Activated CD4-positive, CD25-positive, alpha-beta regulatory T cell treated with anti-CD3 and anti-CD28 coated beads, Interleukin-2, amount 50 U/mL, for 72 hours (primary cell): ENCODE results near the gene MLEC.
"Not testable (repeated sequence)": the region's sequence is repeated elsewhere in the genome, so short reads cannot be mapped to it uniquely, and the experiment has no call there.

Experiments used
- DNase-seq: peaks from one replicate; pipeline ENCODE4 v3.0.0; 2021

MLEC gene

GRCh38 chr12:120724720-120725119, 37.8 kb downstream of the MLEC start:
- no peak for DNase-seq

- DNase-seq: no peak
These were observed 38.3 kb downstream of the MLEC start for GRCh38 chr12:120725151-120725658.

DNA sequence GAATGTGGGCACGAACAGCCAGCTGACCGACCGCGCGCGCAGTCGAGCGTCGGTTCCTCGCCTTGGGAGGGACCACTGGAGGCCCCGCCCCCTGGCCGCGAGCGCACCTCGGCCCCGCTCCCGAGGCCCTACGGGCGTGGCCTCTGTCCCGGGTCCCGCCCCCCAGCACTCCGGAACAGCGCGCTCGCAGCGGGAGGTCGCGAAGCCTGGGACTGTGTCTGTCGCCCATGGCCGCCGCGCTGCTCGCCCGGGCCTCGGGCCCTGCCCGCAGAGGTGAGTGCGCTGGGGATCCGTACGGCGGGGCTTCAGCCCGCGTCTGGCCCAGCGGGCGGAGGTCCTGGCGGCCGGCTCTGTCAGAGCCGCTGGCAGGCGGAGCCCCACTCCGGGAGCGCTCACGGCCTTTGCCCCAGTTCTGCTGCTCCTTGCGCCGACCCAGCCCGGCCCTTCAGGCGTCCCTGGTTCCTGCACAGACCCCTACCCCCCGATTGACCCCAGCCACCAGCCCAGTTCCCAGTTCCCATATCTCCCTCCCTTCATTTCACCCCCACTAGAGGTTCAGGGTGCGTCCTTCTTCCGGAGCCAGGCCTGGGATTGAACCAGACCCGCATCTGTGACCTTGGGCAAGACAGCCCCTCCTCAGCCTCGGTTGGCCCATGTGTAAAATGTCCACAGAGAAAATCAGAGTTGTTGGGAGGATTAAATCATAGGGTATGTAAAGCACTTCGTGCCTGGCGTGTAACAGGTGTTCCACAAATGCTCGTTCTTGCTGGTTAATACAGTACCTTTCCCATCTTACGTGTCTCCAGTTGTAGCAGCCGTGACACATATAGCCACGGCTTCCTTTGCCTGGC, 38.9 kb downstream of the MLEC start, which contains the start of gene ACADS:
Gene ACADS, plus strand, starts transcription at position 168 of the 851 bp plus-strand sequence. Its CDS starts 60 bp downstream, at position 228.
- peak; percentile 95 for DNase-seq

DNA sequence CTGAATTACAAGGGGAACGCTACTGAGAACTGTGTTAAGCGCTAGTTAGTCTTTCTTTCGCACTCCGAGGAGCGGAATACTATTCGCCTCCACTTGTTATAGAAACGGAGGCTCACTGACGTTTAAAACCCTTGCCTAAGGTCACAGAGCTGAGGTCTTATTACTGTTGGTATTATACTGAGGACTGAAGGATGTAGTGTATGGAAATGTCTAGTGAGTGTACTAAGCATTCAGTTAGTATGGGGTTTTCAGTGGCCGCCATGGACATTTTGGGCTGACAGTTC, 39.5 kb downstream of the MLEC start:
- no peak for DNase-seq

DNA sequence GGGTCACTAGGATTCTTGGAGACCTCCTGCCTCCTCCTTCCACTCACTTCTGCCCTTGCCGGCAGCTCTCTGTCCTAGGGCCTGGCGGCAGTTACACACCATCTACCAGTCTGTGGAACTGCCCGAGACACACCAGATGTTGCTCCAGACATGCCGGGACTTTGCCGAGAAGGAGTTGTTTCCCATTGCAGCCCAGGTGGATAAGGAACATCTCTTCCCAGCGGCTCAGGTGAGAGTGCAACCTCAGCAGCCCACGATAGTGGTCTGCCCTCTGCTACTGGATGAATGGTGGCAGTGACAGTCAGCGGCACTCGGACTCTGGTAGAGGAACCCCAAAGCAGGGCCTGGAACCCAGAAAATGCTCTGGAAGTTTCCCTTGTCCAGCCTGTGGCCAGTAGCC, 40.0 kb downstream of the MLEC start:
- no peak for DNase-seq

GRCh38 chr12:120732198-120732597, 45.2 kb downstream of the MLEC start:
- DNase-seq: not testable (repeated sequence)

- no peak for DNase-seq
These were observed 46.6 kb downstream of the MLEC start for GRCh38 chr12:120733574-120733973.

GRCh38 chr12:120734210-120734609, 47.3 kb downstream of the MLEC start:
- no peak for DNase-seq

DNA sequence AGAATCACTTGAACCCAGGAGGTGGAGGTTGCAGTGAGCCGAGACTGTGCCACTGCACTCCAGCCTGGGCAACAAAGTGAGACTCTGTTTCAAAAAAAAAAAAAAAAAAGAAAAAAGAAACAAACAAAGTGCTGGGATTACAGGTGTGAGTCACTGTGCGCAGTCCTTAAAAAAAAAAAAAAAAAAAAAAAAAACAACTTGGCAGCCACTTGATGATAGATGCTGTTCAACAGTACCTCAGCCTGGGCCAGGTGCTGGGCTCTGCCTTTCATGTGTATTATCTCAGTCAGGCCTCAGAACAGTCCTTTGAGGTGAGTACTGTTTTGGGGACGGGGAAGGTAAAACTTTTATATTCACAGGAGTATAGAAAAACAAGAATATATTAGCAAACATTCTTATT, 48.2 kb downstream of the MLEC start:
- DNase-seq: no peak

DNA sequence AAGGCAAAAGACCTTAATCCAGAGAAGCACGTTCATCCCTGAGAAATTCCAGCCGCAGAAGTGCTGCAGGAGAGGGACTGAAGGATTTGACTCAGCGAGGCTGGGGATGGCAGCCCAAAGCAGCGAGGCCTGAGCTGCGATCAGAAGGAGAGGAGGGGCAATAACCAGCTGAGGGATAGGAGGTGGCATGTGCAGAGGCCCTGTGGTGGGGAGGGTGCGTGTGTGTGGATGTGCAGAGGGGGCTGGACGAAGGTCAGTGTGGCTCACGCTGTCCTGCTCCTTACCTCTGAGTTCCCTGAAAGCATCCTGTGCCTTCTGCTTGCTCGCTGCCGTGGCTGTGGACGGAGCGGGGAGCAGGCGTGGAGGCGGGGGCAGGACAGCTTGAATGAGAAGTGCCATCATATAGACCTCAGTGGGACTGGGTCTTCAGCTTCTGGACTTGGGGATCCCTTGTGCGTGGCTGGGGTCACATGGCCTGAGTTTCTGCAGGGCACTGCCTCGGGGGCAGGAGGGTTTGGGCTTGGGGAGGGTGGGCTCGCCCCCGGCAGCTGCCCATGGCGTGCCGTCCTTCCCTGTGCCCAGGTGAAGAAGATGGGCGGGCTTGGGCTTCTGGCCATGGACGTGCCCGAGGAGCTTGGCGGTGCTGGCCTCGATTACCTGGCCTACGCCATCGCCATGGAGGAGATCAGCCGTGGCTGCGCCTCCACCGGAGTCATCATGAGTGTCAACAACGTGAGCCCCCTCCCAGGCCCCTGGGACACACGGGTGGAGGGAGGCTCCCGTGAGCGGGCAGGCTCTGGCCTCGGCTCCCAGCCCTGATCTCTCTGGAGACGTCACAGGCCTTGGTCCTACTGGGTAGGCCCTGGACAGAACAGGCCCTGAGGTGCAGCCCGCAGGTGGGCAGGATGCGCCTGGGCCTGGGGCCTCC, 49.7 kb downstream of the MLEC start:
- no peak for DNase-seq

- DNase-seq: no peak
These were observed 50.8 kb downstream of the MLEC start for GRCh38 chr12:120737557-120738251.

- no peak for DNase-seq
These were observed 51.5 kb downstream of the MLEC start for GRCh38 chr12:120738252-120739030.

DNA sequence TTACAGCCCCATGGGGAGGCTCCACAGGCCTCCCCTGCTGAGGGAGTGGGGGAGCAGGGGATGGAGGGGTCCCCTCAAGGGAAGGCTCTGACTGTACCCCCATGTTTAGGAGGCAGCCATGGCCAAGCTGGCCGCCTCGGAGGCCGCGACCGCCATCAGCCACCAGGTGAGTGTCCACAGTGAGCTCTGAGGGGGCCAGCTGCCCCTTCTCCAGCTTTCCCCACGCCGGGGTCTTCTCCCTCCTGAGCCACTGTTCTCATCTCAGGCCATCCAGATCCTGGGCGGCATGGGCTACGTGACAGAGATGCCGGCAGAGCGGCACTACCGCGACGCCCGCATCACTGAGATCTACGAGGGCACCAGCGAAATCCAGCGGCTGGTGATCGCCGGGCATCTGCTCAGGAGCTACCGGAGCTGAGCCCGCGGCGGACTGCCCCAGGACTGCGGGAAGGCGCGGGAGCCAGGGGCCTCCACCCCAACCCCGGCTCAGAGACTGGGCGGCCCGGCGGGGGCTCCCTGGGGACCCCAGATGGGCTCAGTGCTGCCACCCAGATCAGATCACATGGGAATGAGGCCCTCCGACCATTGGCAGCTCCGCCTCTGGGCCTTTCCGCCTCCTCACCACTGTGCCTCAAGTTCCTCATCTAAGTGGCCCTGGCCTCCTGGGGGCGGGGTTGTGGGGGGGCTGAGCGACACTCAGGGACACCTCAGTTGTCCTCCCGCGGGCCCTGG, 52.2 kb downstream of the MLEC start:
- DNase-seq: no peak

- DNase-seq: no peak
These were observed 53.1 kb downstream of the MLEC start for GRCh38 chr12:120739821-120740613.

GRCh38 chr12:120740871-120741270, 53.9 kb downstream of the MLEC start:
- no peak for DNase-seq

- DNase-seq: no peak
These were observed 54.8 kb downstream of the MLEC start for GRCh38 chr12:120741476-120742421.

- no peak for DNase-seq
These were observed 58.1 kb downstream of the MLEC start for GRCh38 chr12:120744922-120745493.

DNA sequence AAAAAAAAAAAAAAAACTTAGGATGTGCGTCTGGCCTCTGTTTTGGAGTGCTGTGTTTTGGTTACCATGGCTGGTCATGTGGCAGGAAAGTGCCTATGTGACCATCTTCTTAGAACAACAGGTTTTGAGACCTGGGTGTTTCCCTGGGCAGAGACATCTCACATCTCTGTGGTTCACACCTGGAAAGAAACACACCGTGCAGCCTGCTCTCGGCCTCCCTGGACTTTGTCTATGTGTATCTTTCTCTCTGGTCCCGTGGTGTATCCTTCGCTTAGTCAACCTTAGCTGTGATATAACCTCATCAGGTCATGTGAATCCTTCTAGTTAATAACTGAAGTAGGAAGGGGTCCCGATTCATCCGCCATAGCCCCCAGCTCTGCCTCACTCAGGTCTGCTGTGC, 61.3 kb downstream of the MLEC start:
- DNase-seq: no peak

GRCh38 chr12:120749256-120749655, 62.3 kb downstream of the MLEC start:
- no peak for DNase-seq
